ENCODE measurements around the gene GPX1.

DNA sequence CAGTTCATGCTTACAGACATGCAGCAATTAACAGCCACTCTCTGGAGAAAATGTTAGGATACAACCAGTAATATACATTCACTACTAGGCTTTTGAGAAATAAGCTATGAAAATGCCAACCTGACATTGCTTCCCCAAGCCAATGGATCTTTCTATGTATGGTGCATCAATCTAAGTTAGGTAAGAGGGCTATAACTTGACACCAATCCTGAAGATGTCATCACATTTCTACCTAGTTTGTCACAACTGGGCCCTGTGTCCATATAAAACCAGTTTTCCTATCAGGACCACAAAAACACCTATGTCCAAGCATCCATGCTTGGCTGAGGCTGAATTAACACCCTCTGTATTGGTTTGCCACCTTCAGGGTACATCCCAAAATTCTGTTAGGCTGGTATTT, 13.8 kb upstream of the GPX1 start:
- TF ChIP-seq EZH2phosphoT487 (IDR thresholded peaks at IDR 0.05; ENCODE audit: low read depth, severe bottlenecking, unreplicated experiment) (no peak), EZH2 (IDR thresholded peaks at IDR 0.05; ENCODE audit: borderline replicate concordance) (no peak)
- TF ChIP-seq, protein P1, sequence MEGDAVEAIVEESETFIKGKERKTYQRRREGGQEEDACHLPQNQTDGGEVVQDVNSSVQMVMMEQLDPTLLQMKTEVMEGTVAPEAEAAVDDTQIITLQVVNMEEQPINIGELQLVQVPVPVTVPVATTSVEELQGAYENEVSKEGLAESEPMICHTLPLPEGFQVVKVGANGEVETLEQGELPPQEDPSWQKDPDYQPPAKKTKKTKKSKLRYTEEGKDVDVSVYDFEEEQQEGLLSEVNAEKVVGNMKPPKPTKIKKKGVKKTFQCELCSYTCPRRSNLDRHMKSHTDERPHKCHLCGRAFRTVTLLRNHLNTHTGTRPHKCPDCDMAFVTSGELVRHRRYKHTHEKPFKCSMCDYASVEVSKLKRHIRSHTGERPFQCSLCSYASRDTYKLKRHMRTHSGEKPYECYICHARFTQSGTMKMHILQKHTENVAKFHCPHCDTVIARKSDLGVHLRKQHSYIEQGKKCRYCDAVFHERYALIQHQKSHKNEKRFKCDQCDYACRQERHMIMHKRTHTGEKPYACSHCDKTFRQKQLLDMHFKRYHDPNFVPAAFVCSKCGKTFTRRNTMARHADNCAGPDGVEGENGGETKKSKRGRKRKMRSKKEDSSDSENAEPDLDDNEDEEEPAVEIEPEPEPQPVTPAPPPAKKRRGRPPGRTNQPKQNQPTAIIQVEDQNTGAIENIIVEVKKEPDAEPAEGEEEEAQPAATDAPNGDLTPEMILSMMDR (IDR thresholded peaks at IDR 0.05; ENCODE audit: poor library complexity): no peak

Measured in hepatocyte (in vitro differentiated cells).